Measurements from ENCODE around the gene PLCL2.

GRCh38 chr3:17111586-17111985 lies 226.8 kb downstream of the PLCL2 start:
- TF ChIP-seq POLR2A (IDR thresholded peaks at IDR 0.05) (no peak), CTCF (IDR thresholded peaks at IDR 0.05) (no peak)

Measured in vagina (tissue), 2 donors.